SK-N-SH (cell line): ENCODE measurements around the gene SEMA3F.

Source experiments
- CHD2 ChIP-seq: fragments of 150-350 bp; IDR thresholded peaks from 2 replicates; pipeline ENCODE4 v1.6.1; 2018; ENCODE audit warnings: low read length; ENCODE audit not compliant: partially characterized antibody
- CTCF ChIP-seq: fragments of 200-600 bp; sonication (generic); IDR thresholded peaks from 2 replicates; pipeline ENCODE4 v1.6.1; 2017; ENCODE audit warnings: antibody characterized with exemption, mild to moderate bottlenecking, moderate library complexity
- FOXM1 ChIP-seq: IDR thresholded peaks from 2 replicates; pipeline ENCODE4 v1.4.0; 2012; ENCODE audit warnings: low read depth, mild to moderate bottlenecking
- JUND ChIP-seq: IDR thresholded peaks from 2 replicates; pipeline ENCODE4 v1.4.0; 2012
- REST ChIP-seq: IDR thresholded peaks from 2 replicates; pipeline ENCODE4 v1.6.1; 2012; ENCODE audit warnings: mild to moderate bottlenecking, low read depth, low read length, moderate library complexity
- TEAD4 ChIP-seq: IDR thresholded peaks from 2 replicates; pipeline ENCODE4 v1.4.0; 2012; ENCODE audit warnings: mild to moderate bottlenecking, borderline replicate concordance; ENCODE audit not compliant: insufficient read depth

GRCh38 chr3:50111757-50112156 is 43.4 kb upstream of the SEMA3F start:
- TF ChIP-seq CTCF, result no peak
- TF ChIP-seq REST, result no peak
- TF ChIP-seq TEAD4, result no peak
- TF ChIP-seq CHD2, result no peak
- no peak for TF ChIP-seq FOXM1
- no peak for TF ChIP-seq JUND
